ACC112 (cell line): ENCODE data around the gene MEIOSIN.

Experiments
- H2AFZ ChIP-seq: fragments of 200-600 bp; sonication (generic); one replicate; pipeline ENCODE4 v1.6.0; 2017; ENCODE audit warnings: antibody characterized with exemption, low read length; ENCODE audit not compliant: unreplicated experiment
- H3K27ac ChIP-seq: fragments of 200-600 bp; sonication (generic); 2 replicates; pipeline ENCODE4 v1.5.1; 2014; ENCODE audit warnings: low read depth, mild to moderate bottlenecking, antibody characterized with exemption, low read length, moderate library complexity
- H3K27me3 ChIP-seq: fragments of 200-600 bp; sonication (generic); 2 replicates; pipeline ENCODE4 v1.6.1; 2014; ENCODE audit warnings: mild to moderate bottlenecking, antibody characterized with exemption, low read length, moderate library complexity, mixed read lengths; ENCODE audit not compliant: insufficient read depth
- H3K36me3 ChIP-seq: fragments of 200-600 bp; sonication (generic); 2 replicates; pipeline ENCODE4 v1.6.1; 2016; ENCODE audit warnings: mild to moderate bottlenecking, antibody characterized with exemption, low read length, moderate library complexity, mixed read lengths; ENCODE audit not compliant: insufficient read depth
- H3K4me1 ChIP-seq: fragments of 200-600 bp; sonication (generic); one replicate; pipeline ENCODE4 v1.6.1; 2016; ENCODE audit warnings: low read length, mixed read lengths; ENCODE audit not compliant: insufficient read depth, unreplicated experiment, control insufficient read depth
- H3K4me3 ChIP-seq: fragments of 200-600 bp; sonication (generic); 2 replicates; pipeline ENCODE4 v1.5.1; 2014; ENCODE audit warnings: mild to moderate bottlenecking, low read depth, low read length
- H3K79me2 ChIP-seq: fragments of 200-600 bp; sonication (generic); one replicate; pipeline ENCODE4 v1.6.0; 2016; ENCODE audit warnings: low read length; ENCODE audit not compliant: control insufficient read depth, unreplicated experiment, insufficient read depth

MEIOSIN gene

DNA sequence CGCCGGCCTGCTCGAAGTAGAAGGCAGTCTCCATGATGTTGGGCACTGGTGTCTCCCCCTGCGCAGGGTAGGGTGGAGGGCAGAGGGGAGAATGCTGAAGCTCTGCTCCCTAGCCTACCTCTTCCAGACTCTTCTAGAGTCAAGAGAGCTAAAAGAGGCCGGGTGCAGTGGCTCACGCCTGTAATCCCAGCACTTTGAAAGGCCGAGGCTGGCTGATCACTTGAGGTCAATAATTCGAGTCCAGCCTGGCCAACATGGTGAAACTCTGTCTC is 71.7 kb downstream of the MEIOSIN start:
- H2AFZ ChIP-seq: no peak overlapping the region
- H3K36me3 ChIP-seq: no peaks in the 10 kb centered on the region
- H3K27me3 ChIP-seq: no peaks in the 10 kb centered on the region
- no peak overlapping the region for H3K27ac ChIP-seq
- no peak overlapping the region for H3K4me3 ChIP-seq
- peaks cover 14% of the 10 kb centered on the region for H3K4me1 ChIP-seq
- no peaks in the 10 kb centered on the region for H3K79me2 ChIP-seq

DNA sequence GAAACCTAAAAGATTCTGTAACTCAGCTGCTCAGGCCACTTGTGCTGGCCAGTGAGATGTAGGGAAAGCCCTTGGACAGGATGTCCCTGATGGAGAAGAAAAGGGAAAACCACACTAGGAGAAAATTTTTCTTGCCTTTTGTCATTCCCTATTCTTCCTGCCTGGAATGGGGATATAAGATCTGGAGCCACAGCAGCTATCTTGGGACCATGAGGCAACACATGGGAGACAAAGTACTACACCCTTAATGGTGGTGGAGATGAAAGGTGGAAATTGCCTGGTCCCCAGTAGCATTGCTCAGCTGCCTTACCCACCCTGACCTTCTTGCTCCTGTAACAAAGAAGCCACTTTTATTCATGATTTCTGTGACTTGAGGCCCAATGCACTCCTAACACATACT is 72.5 kb downstream of the MEIOSIN start:
- Histone ChIP-seq H3K79me2 (no peaks in the 10 kb centered on the region), H3K27me3 (no peaks in the 10 kb centered on the region), H3K4me1 (peaks cover 14% of the 10 kb centered on the region), H2AFZ (no peak overlapping the region), H3K4me3 (no peak overlapping the region), H3K27ac (peak overlapping the region; percentile 19; the same call in 1 of the 2 replicates), H3K36me3 (no peaks in the 10 kb centered on the region)

GRCh38 chr19:45809643-45810159 is 76.5 kb downstream of the MEIOSIN start:
- H2AFZ ChIP-seq: no peak overlapping the region
- H3K27me3 ChIP-seq: no peaks in the 10 kb centered on the region
- H3K79me2 ChIP-seq: no peaks in the 10 kb centered on the region
- H3K4me1 ChIP-seq: peaks cover 14% of the 10 kb centered on the region
- H3K27ac ChIP-seq: peak overlapping the region; percentile 73
- H3K36me3 ChIP-seq: no peaks in the 10 kb centered on the region
- no peak overlapping the region for H3K4me3 ChIP-seq

DNA sequence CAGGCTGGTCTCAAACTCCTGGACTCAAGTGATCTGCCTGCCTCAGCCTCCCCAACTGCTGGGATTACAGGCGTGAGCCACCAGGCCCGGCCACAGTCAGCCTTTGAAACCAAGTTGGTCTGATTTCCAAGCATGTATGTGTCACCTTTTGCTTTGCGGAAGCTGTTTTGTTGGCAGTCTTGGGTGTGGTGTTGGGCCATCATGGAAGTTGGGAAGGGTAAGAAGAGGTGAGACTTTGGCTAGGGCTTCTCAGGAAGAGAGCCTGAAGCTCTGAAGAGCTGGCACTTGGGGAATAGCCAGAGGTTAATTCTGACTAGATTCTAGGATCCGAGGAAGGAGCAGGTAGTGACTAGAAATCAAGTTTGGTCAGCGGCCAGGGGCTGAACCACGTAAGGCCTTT is 79.1 kb downstream of the MEIOSIN start:
- Histone ChIP-seq H3K27me3 (no peaks in the 10 kb centered on the region), H3K27ac (no peak overlapping the region), H3K4me1 (peaks cover 10% of the 10 kb centered on the region), H2AFZ (no peak overlapping the region), H3K4me3 (no peak overlapping the region), H3K36me3 (no peaks in the 10 kb centered on the region), H3K79me2 (no peaks in the 10 kb centered on the region)
